GM12878 (cell line): ENCODE data around the gene ZSWIM7. TPM values are rescaled to one million over a fixed set of nuclear protein-coding genes. Genes with fewer than 3 reads are reported as not detected.

ENCODE experiments used
- ATAC-seq: fragments of 200-7000 bp; cut with Tn5 transposase; 3 replicates; pipeline ENCODE4 v1.9.1; 2020; ENCODE audit warnings: mild to moderate bottlenecking, moderate library complexity
- BruUV-seq: library from RNA; stranded (reverse); fragments of 400-500 nt; replicated peaks from 2 replicates; lab custom pipeline; 2021; lab: Mats Ljungman, UMichigan
- CTCF ChIA-PET: fragments of 300-600 bp; sonication (Branson Sonifier 250); formaldehyde crosslinking; extraction: SDS; loops from one replicate; lab custom pipeline; 2021; ENCODE audit warnings: inconsistent platforms; lab: Yijun Ruan, JAX
- POLR2A ChIA-PET: fragments of 350-600 bp; formaldehyde crosslinking; extraction: SDS; loops from one replicate; lab custom pipeline; 2021; ENCODE audit warnings: inconsistent platforms; lab: Charles Lee
- RAD21 ChIA-PET: fragments of 300-600 bp; sonication (Branson Sonifier 250); formaldehyde crosslinking; loops from one replicate; lab custom pipeline; 2023; ENCODE audit warnings: antibody characterized with exemption; ENCODE audit not compliant: unreplicated experiment; lab: Charles Lee
- SMC1A ChIA-PET: fragments of 300-600 bp; sonication (Branson Sonifier 250); formaldehyde crosslinking; loops from one replicate; lab custom pipeline; 2023; ENCODE audit not compliant: unreplicated experiment, uncharacterized antibody; lab: Charles Lee
- DNase-seq: peaks from one replicate; pipeline ENCODE4 v3.0.0-alpha.2; 2011; ENCODE audit warnings: low read depth, low spot score
- FAIRE-seq: peaks from 3 replicates; lab custom pipeline; 2011; peaks lifted over from hg19 to GRCh38; lab: Jason Lieb, UNC
- H2AFZ ChIP-seq: 2 replicates; pipeline ENCODE4 v1.6.0; 2011; ENCODE audit warnings: low read depth, low read length, control low read depth; ENCODE audit not compliant: control insufficient read depth
- H3K27ac ChIP-seq: 2 replicates; pipeline ENCODE4 v1.5.1; 2011; ENCODE audit warnings: control low read depth; ENCODE audit not compliant: control insufficient read depth, insufficient read depth
- H3K27me3 ChIP-seq, 2 experiments: replicated peaks in 1 of 2; 2 replicates each; pipeline versions ENCODE4 v1.6.0 to v1.6.1; 2011; ENCODE audit warnings: low read length in 1 of 2; ENCODE audit not compliant: control insufficient read depth in 2 of 2, insufficient read depth in 2 of 2
- H3K36me3 ChIP-seq, 2 experiments: 2 replicates each; pipeline ENCODE4 v1.5.1; 2011; ENCODE audit warnings: low read length in 1 of 2; ENCODE audit not compliant: control insufficient read depth in 2 of 2, insufficient read depth in 2 of 2
- H3K4me1 ChIP-seq: 2 replicates; pipeline ENCODE4 v1.6.1; 2011; ENCODE audit warnings: mild to moderate bottlenecking, low read length, moderate library complexity, mixed read lengths; ENCODE audit not compliant: control insufficient read depth, insufficient read depth
- H3K4me2 ChIP-seq: 2 replicates; pipeline ENCODE4 v1.6.0; 2011; ENCODE audit warnings: control low read depth; ENCODE audit not compliant: control insufficient read depth, insufficient read depth
- H3K4me3 ChIP-seq: fragments of 200-600 bp; sonication (generic); 2 replicates; pipeline ENCODE4 v1.5.1; 2016
- H3K79me2 ChIP-seq: 2 replicates; pipeline ENCODE4 v1.6.0; 2011; ENCODE audit warnings: low read length; ENCODE audit not compliant: control insufficient read depth, insufficient read depth
- H3K9ac ChIP-seq: 2 replicates; pipeline ENCODE4 v1.8.0; 2011; ENCODE audit warnings: low read length, control low read depth, mixed read lengths; ENCODE audit not compliant: control insufficient read depth, insufficient read depth
- H3K9me3 ChIP-seq: replicated peaks from 3 replicates; pipeline ENCODE4 v1.5.1; 2011; ENCODE audit warnings: mild to moderate bottlenecking, low read length; ENCODE audit not compliant: control insufficient read depth, insufficient read depth
- H4K20me1 ChIP-seq: 2 replicates; pipeline ENCODE4 v1.6.0; 2011; ENCODE audit not compliant: control insufficient read depth, insufficient read depth
- ATF3 ChIP-seq: IDR thresholded peaks from 2 replicates; pipeline ENCODE4 v1.6.1; 2011; ENCODE audit warnings: low read depth, mild to moderate bottlenecking, low read length, moderate library complexity, borderline replicate concordance; ENCODE audit errors: extremely low read depth
- MTA2 ChIP-seq: fragments of 450-650 bp; IDR thresholded peaks from 2 replicates; pipeline ENCODE4 v1.6.1; 2016; ENCODE audit warnings: low read depth, mild to moderate bottlenecking, moderate library complexity
- SIX5 ChIP-seq: IDR thresholded peaks from 2 replicates; pipeline ENCODE4 v1.6.1; 2011; ENCODE audit warnings: mild to moderate bottlenecking, low read depth, low read length, moderate library complexity; ENCODE audit not compliant: severe bottlenecking
- SPI1 ChIP-seq: IDR thresholded peaks from 2 replicates; pipeline ENCODE4 v1.6.1; 2011; ENCODE audit warnings: low read depth, mild to moderate bottlenecking, low read length, moderate library complexity, borderline replicate concordance; ENCODE audit not compliant: insufficient read depth
- STAT1 ChIP-seq: fragments of 450-650 bp; conservative IDR thresholded peaks from 2 replicates; pipeline ENCODE4 v1.6.1; 2014; ENCODE audit warnings: antibody characterized with exemption, mild to moderate bottlenecking
- ZZZ3 ChIP-seq: IDR thresholded peaks from 2 replicates; pipeline ENCODE4 v1.6.1; 2011; ENCODE audit warnings: low read depth; ENCODE audit not compliant: control insufficient read depth, insufficient read length
- WGBS: methylation state at CpG from one replicate; pipeline ENCODE4 v1.1.6; 2016; ENCODE audit warnings: low lambda C conversion rate; ENCODE audit not compliant: insufficient replicate concordance, insufficient coverage; ENCODE audit errors: missing lambda C conversion rate; 5-methylcytosine and 5-hydroxymethylcytosine counted together
- in situ Hi-C: fragments of 300-500 bp; cut with MboI; formaldehyde crosslinking; loops from 9 replicates; pipeline ENCODE4 v1.14.3; 2018; ENCODE audit warnings: mixed read lengths
- intact Hi-C: fragments of 100-400 bp; cut with micrococcal nuclease; formaldehyde crosslinking; loops from one replicate; pipeline ENCODE4 v1.14.2; 2022; ENCODE audit not compliant: unreplicated experiment
- polyA plus RNA-seq, 11 experiments: library from polyadenylated mRNA; depleted of rRNA in 4 of 11; unstranded in 6 of 11; stranded (reverse) in 5 of 11; fragments of >200 nt; fragmentation: Nextera tagmentation in 4 of 11; fragmentation: Illumina TruSeq in 1 of 11; extraction: Ambion mirVana in 4 of 11; extraction: Trizol in 1 of 11; gene quantifications; 1 replicate in 1 of 11; 2 replicates in 10 of 11; pipeline versions ENCODE4 v1.2.1 to v1.2.3, GENCODE V29; 2011 to 2016; ENCODE audit warnings: inconsistent platforms in 2 of 11, missing spikeins in 2 of 11, low read depth in 1 of 11
- total RNA-seq, 4 experiments: library from RNA; depleted of rRNA in 3 of 4; stranded (reverse); fragments of >200 nt in 3 of 4; fragmentation: Illumina TruSeq in 1 of 4; extraction: Trizol in 1 of 4; gene quantifications; 2 replicates each; pipeline versions ENCODE4 v1.2.1 to v1.2.3, GENCODE V29; 2013 to 2021
- TF ChIP-seq, protein P1 (sequence below): fragments of 450-650 bp; conservative IDR thresholded peaks from 2 replicates; pipeline ENCODE4 v1.6.1; 2017; ENCODE audit warnings: mild to moderate bottlenecking, moderate library complexity

Gene ZSWIM7
- total and polyA plus RNA-seq, 10 of the 15 experiments (the other 5 are each of a cell fraction or from before 2014, with no cell fraction given): 7.0 to 26.6 (median 9.9) TPM

- ChIA-PET RAD21 (no interaction called here), POLR2A (no interaction called here), CTCF (interaction anchor here (1.5 kb wide), 1 partner anchor 9 kb away, joined by 3 read pairs; no protein-coding TSS in a partner anchor), SMC1A (interaction anchor here (1.0 kb wide), 1 partner anchor 8 kb away, joined by 3 read pairs; no protein-coding TSS in a partner anchor)
- WGBS: 94% methylated on average over 3 of the region's 3 CpGs
- in situ Hi-C loops (no loop called here), intact Hi-C loops (no loop called here)
- no peaks in the 10 kb centered on the region for H4K20me1 ChIP-seq
- FAIRE-seq (no peak), DNase-seq (no peak), ATAC-seq (peak; percentile 69)
- peaks cover 3 to 5% of the 10 kb centered on the region in 2 experiments; a peak in 2 of 4 replicates for H3K36me3 ChIP-seq
- H3K27me3 ChIP-seq: no peaks in the 10 kb centered on the region
- H3K27ac ChIP-seq: no peak overlapping the region
- no peaks in the 10 kb centered on the region for H3K4me1 ChIP-seq
- H3K4me2 ChIP-seq: no peak overlapping the region
- no peak overlapping the region for H2AFZ ChIP-seq
- H3K9ac ChIP-seq: no peak overlapping the region
- H3K9me3 ChIP-seq: no peaks in the 10 kb centered on the region; the same call in 2 of the 3 replicates
- TF ChIP-seq SIX5: no peak
- no peak for TF ChIP-seq ZZZ3
- TF ChIP-seq SPI1: no peak
- no peak for TF ChIP-seq MTA2
- no peak for TF ChIP-seq STAT1
- TF ChIP-seq ATF3: no peak
- TF ChIP-seq, protein P1, sequence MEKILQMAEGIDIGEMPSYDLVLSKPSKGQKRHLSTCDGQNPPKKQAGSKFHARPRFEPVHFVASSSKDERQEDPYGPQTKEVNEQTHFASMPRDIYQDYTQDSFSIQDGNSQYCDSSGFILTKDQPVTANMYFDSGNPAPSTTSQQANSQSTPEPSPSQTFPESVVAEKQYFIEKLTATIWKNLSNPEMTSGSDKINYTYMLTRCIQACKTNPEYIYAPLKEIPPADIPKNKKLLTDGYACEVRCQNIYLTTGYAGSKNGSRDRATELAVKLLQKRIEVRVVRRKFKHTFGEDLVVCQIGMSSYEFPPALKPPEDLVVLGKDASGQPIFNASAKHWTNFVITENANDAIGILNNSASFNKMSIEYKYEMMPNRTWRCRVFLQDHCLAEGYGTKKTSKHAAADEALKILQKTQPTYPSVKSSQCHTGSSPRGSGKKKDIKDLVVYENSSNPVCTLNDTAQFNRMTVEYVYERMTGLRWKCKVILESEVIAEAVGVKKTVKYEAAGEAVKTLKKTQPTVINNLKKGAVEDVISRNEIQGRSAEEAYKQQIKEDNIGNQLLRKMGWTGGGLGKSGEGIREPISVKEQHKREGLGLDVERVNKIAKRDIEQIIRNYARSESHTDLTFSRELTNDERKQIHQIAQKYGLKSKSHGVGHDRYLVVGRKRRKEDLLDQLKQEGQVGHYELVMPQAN: no peak
- H3K4me3 ChIP-seq: no peak overlapping the region
- BruUV-seq: no TSS peak
- H3K79me2 ChIP-seq: no peaks in the 10 kb centered on the region
These were observed 7.9 kb upstream of the ZSWIM7 start for GRCh38 chr17:16007439-16007838.
